Brain microvascular endothelial cell (primary cell): ENCODE measurements around the gene MXI1.
"Not testable (repeated sequence)": the region's sequence is repeated elsewhere in the genome, so short reads cannot be mapped to it uniquely, and the experiment has no call there.

Experiments
- DNase-seq: peaks from one replicate; pipeline ENCODE4 v3.0.0-alpha.2; 2020
- H3K27ac ChIP-seq: fragments of 250-450 bp; sonication (Bioruptor Pico); 2 replicates; pipeline ENCODE4 v1.5.1; 2020; ENCODE audit warnings: mild to moderate bottlenecking, moderate library complexity
- H3K27me3 ChIP-seq: fragments of 250-450 bp; sonication (Bioruptor Pico); replicated peaks from 2 replicates; pipeline ENCODE4 v1.5.1; 2020; ENCODE audit warnings: mild to moderate bottlenecking
- H3K36me3 ChIP-seq: fragments of 250-450 bp; sonication (Bioruptor Pico); replicated peaks from 2 replicates; pipeline ENCODE4 v1.5.1; 2020; ENCODE audit warnings: mild to moderate bottlenecking
- H3K4me3 ChIP-seq: 2 replicates; pipeline ENCODE4 v1.5.1; 2011; ENCODE audit warnings: low read depth, mild to moderate bottlenecking, control low read depth, low read length, moderate library complexity
- in situ Hi-C: cut with HindIII; loops from 2 replicates; pipeline ENCODE4 v1.10.0; 2017; ENCODE audit warnings: low sequenced_read_pairs, low pct_ligation_motif_present
- TF ChIP-seq, protein P1 (sequence below): IDR thresholded peaks from 2 replicates; pipeline ENCODE4 v1.5.1; 2011; ENCODE audit warnings: low read depth, mild to moderate bottlenecking, moderate library complexity, low read length, control low read depth, inconsistent platforms; ENCODE audit errors: missing control alignments

MXI1 gene

DNA sequence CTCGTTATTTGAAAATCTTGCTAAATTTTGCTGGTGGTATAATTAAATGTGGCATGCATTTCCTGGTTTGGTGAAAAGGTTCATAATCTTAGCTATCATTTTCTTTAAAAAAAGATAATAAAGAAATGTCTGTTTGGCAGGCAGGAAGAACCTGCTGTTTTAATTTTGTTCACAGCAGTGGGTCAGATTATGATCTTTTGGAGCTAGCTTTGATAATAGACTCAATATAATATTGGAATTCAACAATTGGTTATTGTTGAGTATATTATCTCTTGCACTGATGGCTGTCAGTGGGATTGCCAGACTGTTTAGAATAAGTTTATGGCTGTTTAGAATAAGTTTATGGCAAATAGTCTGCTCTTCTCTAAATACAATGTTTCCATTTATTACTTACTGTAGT lies 35.1 kb downstream of the MXI1 start:
- Histone ChIP-seq H3K4me3 (no peak overlapping the region), H3K27ac (no peak overlapping the region), H3K27me3 (no peaks in the 10 kb centered on the region), H3K36me3 (no peaks in the 10 kb centered on the region)
- no peak for DNase-seq
- in situ Hi-C loops: no loop called here
- TF ChIP-seq, protein P1, sequence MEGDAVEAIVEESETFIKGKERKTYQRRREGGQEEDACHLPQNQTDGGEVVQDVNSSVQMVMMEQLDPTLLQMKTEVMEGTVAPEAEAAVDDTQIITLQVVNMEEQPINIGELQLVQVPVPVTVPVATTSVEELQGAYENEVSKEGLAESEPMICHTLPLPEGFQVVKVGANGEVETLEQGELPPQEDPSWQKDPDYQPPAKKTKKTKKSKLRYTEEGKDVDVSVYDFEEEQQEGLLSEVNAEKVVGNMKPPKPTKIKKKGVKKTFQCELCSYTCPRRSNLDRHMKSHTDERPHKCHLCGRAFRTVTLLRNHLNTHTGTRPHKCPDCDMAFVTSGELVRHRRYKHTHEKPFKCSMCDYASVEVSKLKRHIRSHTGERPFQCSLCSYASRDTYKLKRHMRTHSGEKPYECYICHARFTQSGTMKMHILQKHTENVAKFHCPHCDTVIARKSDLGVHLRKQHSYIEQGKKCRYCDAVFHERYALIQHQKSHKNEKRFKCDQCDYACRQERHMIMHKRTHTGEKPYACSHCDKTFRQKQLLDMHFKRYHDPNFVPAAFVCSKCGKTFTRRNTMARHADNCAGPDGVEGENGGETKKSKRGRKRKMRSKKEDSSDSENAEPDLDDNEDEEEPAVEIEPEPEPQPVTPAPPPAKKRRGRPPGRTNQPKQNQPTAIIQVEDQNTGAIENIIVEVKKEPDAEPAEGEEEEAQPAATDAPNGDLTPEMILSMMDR: no peak

DNA sequence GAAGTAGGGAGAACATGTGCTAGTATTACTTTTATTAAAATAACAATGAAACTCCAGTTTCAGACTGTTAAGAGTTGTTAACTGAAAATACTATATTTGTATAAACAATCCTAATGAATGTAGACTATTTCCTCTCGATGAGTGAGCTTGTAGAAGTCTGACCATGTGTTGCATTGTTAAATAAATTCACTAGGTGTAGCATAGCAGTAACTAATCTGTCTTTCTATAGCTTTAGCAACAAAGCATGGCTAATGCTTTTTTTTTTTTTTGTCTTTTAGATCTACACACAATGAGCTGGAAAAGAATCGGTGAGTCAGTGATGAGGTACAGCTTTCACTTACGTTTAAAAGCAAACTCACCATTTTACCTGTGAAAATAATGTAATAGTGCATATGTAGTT lies 37.1 kb downstream of the MXI1 start:
- in situ Hi-C loops: no loop called here
- DNase-seq: no peak
- Histone ChIP-seq H3K36me3 (no peaks in the 10 kb centered on the region), H3K4me3 (no peak overlapping the region), H3K27me3 (no peaks in the 10 kb centered on the region), H3K27ac (no peak overlapping the region)
- TF ChIP-seq, protein P1: no peak

DNA sequence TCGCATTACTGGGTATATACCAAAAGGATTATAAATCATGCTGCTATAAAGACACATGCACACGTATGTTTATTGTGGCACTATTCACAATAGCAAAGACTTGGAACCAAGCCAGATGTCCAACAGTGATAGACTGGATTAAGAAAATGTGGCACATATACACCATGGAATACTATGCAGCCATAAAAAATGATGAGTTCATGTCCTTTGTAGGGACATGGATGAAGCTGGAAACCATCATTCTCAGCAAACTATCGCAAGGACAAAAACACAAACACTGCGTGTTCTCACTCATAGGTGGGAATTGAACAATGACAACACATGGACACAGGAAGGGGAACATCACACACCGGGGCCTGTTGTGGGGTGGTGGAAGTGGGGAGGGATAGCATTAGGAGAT lies 40.4 kb downstream of the MXI1 start:
- H3K36me3 ChIP-seq, H3K27ac ChIP-seq, DNase-seq, H3K27me3 ChIP-seq, in situ Hi-C loops, H3K4me3 ChIP-seq: not testable (repeated sequence)

DNA sequence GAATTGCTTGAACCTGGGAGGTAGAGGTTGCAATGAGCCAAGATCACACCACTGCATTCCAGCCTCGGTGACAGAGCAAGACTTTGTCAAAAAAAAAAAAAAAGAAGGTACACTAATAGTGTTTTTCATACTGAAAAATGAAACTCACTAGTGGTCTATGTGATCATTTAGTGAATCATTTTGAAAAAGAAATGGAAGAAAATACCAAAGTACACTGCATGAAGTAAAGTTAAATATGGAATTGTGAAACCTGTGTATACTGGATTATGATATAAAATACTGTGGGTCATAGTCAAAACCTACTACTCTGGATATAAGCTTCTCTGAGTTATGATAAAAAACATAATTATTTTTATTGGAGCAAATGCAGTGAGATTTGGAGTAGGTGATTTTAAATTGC lies 42.1 kb downstream of the MXI1 start:
- H3K27me3 ChIP-seq, in situ Hi-C loops, H3K36me3 ChIP-seq, H3K27ac ChIP-seq, H3K4me3 ChIP-seq, DNase-seq: not testable (repeated sequence)

DNA sequence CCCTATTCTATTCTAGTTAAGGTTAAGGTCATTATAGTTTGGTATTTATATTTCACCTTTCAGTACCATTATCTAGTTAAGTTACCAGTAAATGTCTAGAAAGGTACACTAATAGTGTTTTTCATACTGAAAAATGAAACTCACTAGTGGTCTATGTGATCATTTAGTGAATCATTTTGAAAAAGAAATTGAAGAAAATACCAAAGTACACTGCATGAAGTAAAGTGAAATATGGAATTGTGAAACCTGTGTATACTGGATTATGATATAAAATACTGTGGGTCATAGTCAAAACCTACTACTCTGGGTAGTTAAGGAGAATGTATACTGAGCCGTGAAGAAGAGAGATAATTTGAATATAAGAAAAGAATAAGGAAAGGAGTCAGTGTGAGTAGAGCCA lies 44.0 kb downstream of the MXI1 start:
- H3K4me3 ChIP-seq, in situ Hi-C loops, H3K27me3 ChIP-seq, H3K36me3 ChIP-seq, H3K27ac ChIP-seq, DNase-seq: not testable (repeated sequence)

DNA sequence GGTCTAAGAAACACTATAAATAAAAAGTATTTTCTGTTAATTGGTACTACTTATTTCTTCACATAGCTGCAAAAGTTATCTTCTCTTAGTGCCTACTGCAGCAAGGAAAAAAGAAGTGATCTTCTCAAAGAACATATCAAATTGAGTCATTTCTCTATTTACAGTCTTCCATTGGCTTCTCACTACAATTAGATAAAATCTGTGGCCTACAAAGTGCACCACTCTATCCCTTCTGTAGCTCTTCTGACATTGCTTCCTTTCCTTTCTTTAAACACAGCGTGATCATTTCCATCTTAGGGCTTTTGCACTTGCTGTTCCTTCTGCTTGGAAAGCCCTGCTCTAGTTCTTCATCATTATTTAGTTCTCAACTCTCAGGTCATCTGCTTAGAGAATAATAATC lies 44.7 kb downstream of the MXI1 start:
- no peak for DNase-seq
- in situ Hi-C loops: no loop called here

DNA sequence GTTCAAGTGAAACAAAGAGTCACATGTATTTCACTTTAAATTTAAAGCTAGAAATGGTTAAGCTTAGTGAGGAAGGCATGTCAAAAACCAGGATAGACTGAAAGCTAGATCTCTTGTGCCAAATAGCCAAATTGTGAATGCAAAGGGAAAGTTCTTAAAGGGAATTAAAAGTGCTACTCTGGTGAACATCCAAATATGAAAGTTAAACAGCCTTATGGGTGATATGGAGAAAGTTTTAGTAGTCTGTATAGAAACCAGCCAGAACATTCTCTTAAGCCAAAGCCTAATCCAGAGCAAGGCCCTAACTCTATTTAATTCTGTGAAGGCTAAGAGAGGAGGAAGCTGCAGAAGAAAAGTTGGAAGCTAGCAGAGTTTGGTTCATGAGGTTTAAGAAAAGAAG lies 47.1 kb downstream of the MXI1 start:
- Histone ChIP-seq H3K4me3 (no peak overlapping the region), H3K36me3 (no peaks in the 10 kb centered on the region), H3K27me3 (no peaks in the 10 kb centered on the region), H3K27ac (no peak overlapping the region)
- no peak for DNase-seq
- TF ChIP-seq, protein P1: no peak
- in situ Hi-C loops: no loop called here

More for the DNA sequence above, 44.7 kb downstream of the MXI1 start:
- no peaks in the 10 kb centered on the region for H3K27me3 ChIP-seq
- TF ChIP-seq, protein P1: no peak
- H3K36me3 ChIP-seq: no peaks in the 10 kb centered on the region
- H3K4me3 ChIP-seq: no peak overlapping the region
- no peak overlapping the region for H3K27ac ChIP-seq

DNA sequence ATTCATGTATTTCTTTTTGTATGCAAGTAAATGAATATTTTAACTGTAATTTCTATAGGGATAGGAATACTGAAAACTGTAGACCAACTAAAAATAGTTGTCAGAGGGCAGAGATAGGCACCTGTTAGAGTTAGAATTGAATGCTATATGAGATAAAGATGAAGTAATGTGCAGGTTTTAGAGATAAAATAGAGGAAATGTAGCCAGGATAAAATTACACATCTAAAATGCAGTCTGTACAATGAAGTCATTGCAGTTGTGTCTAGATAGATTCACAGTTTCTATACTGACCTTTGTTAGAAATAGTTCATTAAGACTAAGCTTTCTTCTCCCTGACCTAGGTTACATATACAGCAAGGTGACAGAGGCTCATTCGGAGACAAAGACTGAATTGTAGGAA lies 51.1 kb downstream of the MXI1 start:
- H3K36me3 ChIP-seq: no peaks in the 10 kb centered on the region
- in situ Hi-C loops: no loop called here

More for the DNA sequence above, 51.1 kb downstream of the MXI1 start:
- Histone ChIP-seq H3K27me3 (no peaks in the 10 kb centered on the region), H3K27ac (no peak overlapping the region), H3K4me3 (no peak overlapping the region)
- TF ChIP-seq, protein P1: no peak
- DNase-seq: no peak
